Activated B cell treated with CpG ODN at 0.5 μM for 24 hours (primary cell): ENCODE results near the gene RECK. TPM values are rescaled to one million over a fixed set of nuclear protein-coding genes. Genes with fewer than 3 reads are reported as not detected.

ENCODE experiments used
- ATAC-seq: fragments of 200-7000 bp; cut with Tn5 transposase; one replicate; pipeline ENCODE4 v1.10.0; 2021; ENCODE audit warnings: low read depth, mild to moderate bottlenecking, moderate library complexity
- CTCF ChIA-PET: fragments of 350-600 bp; sonication (Branson Sonifier 250); formaldehyde crosslinking; loops from one replicate; lab custom pipeline; 2021; ENCODE audit warnings: antibody characterized with exemption; lab: Charles Lee
- POLR2A ChIA-PET: fragments of 350-600 bp; sonication (Branson Sonifier 250); formaldehyde crosslinking; loops from one replicate; lab custom pipeline; 2021; ENCODE audit warnings: antibody characterized with exemption; lab: Charles Lee
- DNase-seq: peaks from one replicate; pipeline ENCODE4 v3.0.0; 2022
- H3K27ac Mint-ChIP-seq: one replicate; pipeline ENCODE4 v1.8.0; 2020; ENCODE audit warnings: mixed read lengths
- H3K27me3 Mint-ChIP-seq: one replicate; pipeline ENCODE4 v1.8.0; 2021; ENCODE audit warnings: mixed read lengths
- H3K36me3 Mint-ChIP-seq: one replicate; pipeline ENCODE4 v1.8.0; 2021; ENCODE audit warnings: low read depth, mixed read lengths
- H3K4me1 Mint-ChIP-seq: one replicate; pipeline ENCODE4 v1.8.0; 2021; ENCODE audit warnings: mixed read lengths
- H3K4me3 Mint-ChIP-seq: one replicate; pipeline ENCODE4 v1.8.0; 2020; ENCODE audit warnings: mild to moderate bottlenecking, mixed read lengths
- H3K9me3 Mint-ChIP-seq: one replicate; pipeline ENCODE4 v1.8.0; 2020; ENCODE audit warnings: mixed read lengths
- intact Hi-C: fragments of 100-400 bp; cut with micrococcal nuclease; formaldehyde crosslinking; loops from one replicate; pipeline ENCODE4 v1.15.1; 2024
- total RNA-seq: library from RNA; stranded (reverse); gene quantifications from 2 replicates; pipeline ENCODE4 v1.2.3, GENCODE V29; 2022
- TF ChIP-seq, protein P1 (sequence below): fragments of 200-600 bp; IDR thresholded peaks from one replicate; pipeline ENCODE4 v1.8.0; 2022; ENCODE audit warnings: antibody characterized with exemption, mild to moderate bottlenecking

RECK gene
- total RNA-seq, 1 donor from 2014 or later: 4.2 TPM

- no peak overlapping the region for H3K27ac Mint-ChIP-seq
Measured at GRCh38 chr9:36036253-36036779, 397 bp upstream of the RECK start.

GRCh38 chr9:36037549-36038122, 923 bp downstream of the RECK start:
- Mint-ChIP-seq H3K4me1 (peaks cover 44% of the 10 kb centered on the region), H3K4me3 (peak overlapping the region; percentile 92), H3K9me3 (no peaks in the 10 kb centered on the region), H3K27me3 (peaks cover 4% of the 10 kb centered on the region), H3K27ac (no peak overlapping the region), H3K36me3 (no peaks in the 10 kb centered on the region)
- TF ChIP-seq, protein P1, sequence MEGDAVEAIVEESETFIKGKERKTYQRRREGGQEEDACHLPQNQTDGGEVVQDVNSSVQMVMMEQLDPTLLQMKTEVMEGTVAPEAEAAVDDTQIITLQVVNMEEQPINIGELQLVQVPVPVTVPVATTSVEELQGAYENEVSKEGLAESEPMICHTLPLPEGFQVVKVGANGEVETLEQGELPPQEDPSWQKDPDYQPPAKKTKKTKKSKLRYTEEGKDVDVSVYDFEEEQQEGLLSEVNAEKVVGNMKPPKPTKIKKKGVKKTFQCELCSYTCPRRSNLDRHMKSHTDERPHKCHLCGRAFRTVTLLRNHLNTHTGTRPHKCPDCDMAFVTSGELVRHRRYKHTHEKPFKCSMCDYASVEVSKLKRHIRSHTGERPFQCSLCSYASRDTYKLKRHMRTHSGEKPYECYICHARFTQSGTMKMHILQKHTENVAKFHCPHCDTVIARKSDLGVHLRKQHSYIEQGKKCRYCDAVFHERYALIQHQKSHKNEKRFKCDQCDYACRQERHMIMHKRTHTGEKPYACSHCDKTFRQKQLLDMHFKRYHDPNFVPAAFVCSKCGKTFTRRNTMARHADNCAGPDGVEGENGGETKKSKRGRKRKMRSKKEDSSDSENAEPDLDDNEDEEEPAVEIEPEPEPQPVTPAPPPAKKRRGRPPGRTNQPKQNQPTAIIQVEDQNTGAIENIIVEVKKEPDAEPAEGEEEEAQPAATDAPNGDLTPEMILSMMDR: no peak
- intact Hi-C loops: loop anchor here (5.0 to 10.0 kb wide), 2 partner anchors 55 to 923 kb away; partner anchors contain the start of gene ATOSB
- CTCF ChIA-PET: interaction anchor here (1.1 to 1.4 kb wide), 2 partner anchors 8 to 14 kb away, joined by 3 to 7 read pairs; no protein-coding TSS in a partner anchor
- DNase-seq (no peak), ATAC-seq (no peak)
- POLR2A ChIA-PET: interaction anchor here (0.5 to 1.1 kb wide), 4 partner anchors 16 to 1048 kb away, joined by 3 to 5 read pairs (median 4); partner anchors contain the start of gene CLTA

More at GRCh38 chr9:36036253-36036779, 397 bp upstream of the RECK start:
- no peak for ATAC-seq
- H3K9me3 Mint-ChIP-seq: no peaks in the 10 kb centered on the region
- TF ChIP-seq, protein P1: no peak
- CTCF ChIA-PET: interaction anchor here (1.4 to 1.5 kb wide), 3 partner anchors 13 to 81 kb away, joined by 3 to 7 read pairs (median 5); no protein-coding TSS in a partner anchor
- no peak for DNase-seq
- peaks cover 4% of the 10 kb centered on the region for H3K27me3 Mint-ChIP-seq
- H3K4me1 Mint-ChIP-seq: peaks cover 30% of the 10 kb centered on the region
- H3K4me3 Mint-ChIP-seq: peak overlapping the region; percentile 92
- no peaks in the 10 kb centered on the region for H3K36me3 Mint-ChIP-seq
- POLR2A ChIA-PET: interaction anchor here (0.9 to 1.2 kb wide), 3 partner anchors 56 to 155 kb away, joined by 3 to 4 read pairs (median 4); partner anchors contain the start of gene CLTA
- intact Hi-C loops: loop anchor here (5.0 to 10.0 kb wide), 2 partner anchors 56 to 922 kb away; partner anchors contain the start of gene ATOSB

GRCh38 chr9:36039121-36039520, 2.4 kb downstream of the RECK start:
- ChIA-PET POLR2A (interaction anchor here (0.7 kb wide), 1 partner anchor 12 kb away, joined by 3 read pairs; no protein-coding TSS in a partner anchor), CTCF (interaction anchor here (1.1 to 1.7 kb wide), 2 partner anchors 10 to 16 kb away, joined by 3 to 5 read pairs; no protein-coding TSS in a partner anchor)
- Mint-ChIP-seq H3K4me3 (no peak overlapping the region), H3K27me3 (no peaks in the 10 kb centered on the region), H3K4me1 (peaks cover 52% of the 10 kb centered on the region), H3K27ac (no peak overlapping the region), H3K36me3 (no peaks in the 10 kb centered on the region), H3K9me3 (no peaks in the 10 kb centered on the region)
- intact Hi-C loops: loop anchor here (5.0 to 10.0 kb wide), 2 partner anchors 53 to 924 kb away; partner anchors contain the start of gene ATOSB
- ATAC-seq: no peak
- TF ChIP-seq, protein P1: no peak
- DNase-seq: no peak

DNA sequence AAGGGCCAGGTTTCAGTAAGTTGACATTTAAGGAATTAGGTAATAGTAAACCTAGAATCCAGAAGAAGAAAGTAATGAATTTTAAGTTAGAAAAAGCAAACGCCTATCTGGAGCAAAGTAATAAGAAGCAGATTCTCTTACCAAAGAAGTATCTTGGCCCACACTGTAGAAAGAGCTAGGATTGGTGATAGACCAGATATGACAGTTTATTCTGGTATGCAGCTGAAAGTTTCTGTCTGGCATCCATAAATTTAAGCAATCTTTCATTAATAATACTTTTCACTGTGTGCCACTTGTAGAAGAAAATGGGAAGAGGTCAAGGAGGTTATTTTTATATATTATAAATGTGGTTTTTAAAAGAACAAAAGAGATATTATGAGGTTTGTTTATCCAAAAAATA, 3.0 kb downstream of the RECK start:
- Mint-ChIP-seq H3K27ac (no peak overlapping the region), H3K4me1 (peaks cover 58% of the 10 kb centered on the region), H3K27me3 (no peaks in the 10 kb centered on the region), H3K4me3 (no peak overlapping the region), H3K9me3 (no peaks in the 10 kb centered on the region), H3K36me3 (no peaks in the 10 kb centered on the region)
- CTCF ChIA-PET: interaction anchor here (1.7 kb wide), 1 partner anchor 16 kb away, joined by 5 read pairs; no protein-coding TSS in a partner anchor
- intact Hi-C loops: loop anchor here (5.0 to 10.0 kb wide), 2 partner anchors 53 to 925 kb away; partner anchors contain the start of gene ATOSB
- DNase-seq (no peak), ATAC-seq (no peak)
- TF ChIP-seq, protein P1: no peak
- POLR2A ChIA-PET: no interaction called here
